Choroid plexus epithelial cell (primary cell): ENCODE results near the gene KRT77.
A peak's percentile ranks its signal among the peaks of the same experiment; 100 is the strongest.

Source experiments
- DNase-seq: peaks from one replicate; pipeline ENCODE4 v3.0.0-alpha.2; 2010; ENCODE audit warnings: low read depth
- H3K4me3 ChIP-seq: 2 replicates; pipeline ENCODE4 v1.5.1; 2011; ENCODE audit warnings: low read depth, mild to moderate bottlenecking, control low read depth, low read length, moderate library complexity
- TF ChIP-seq, protein P1 (sequence below): conservative IDR thresholded peaks from 2 replicates; pipeline ENCODE4 v1.5.1; 2011; ENCODE audit warnings: low read depth, mild to moderate bottlenecking, control low read depth, inconsistent platforms, low read length, moderate library complexity

Gene KRT77

DNA sequence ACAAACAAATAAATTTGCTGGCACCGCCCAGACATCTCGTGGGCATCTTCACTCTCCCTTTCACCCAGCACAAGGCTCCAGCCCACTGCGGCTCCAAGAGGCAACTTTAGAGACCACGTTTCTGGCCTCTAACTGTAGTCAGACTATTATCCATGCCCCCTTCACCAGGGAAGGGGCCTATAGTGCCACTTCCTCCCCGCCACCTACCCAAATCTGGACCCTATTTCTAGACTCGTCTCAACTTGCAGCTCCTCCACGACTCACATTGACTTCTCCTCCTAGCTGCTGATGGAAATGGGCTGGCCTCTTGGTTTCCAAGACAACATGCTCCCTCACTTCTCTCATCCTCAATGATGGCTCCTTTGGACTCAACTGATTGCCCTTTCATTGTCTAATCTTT, 35.4 kb downstream of the KRT77 start:
- no peak for DNase-seq
- H3K4me3 ChIP-seq = no peak overlapping the region
- TF ChIP-seq, protein P1, sequence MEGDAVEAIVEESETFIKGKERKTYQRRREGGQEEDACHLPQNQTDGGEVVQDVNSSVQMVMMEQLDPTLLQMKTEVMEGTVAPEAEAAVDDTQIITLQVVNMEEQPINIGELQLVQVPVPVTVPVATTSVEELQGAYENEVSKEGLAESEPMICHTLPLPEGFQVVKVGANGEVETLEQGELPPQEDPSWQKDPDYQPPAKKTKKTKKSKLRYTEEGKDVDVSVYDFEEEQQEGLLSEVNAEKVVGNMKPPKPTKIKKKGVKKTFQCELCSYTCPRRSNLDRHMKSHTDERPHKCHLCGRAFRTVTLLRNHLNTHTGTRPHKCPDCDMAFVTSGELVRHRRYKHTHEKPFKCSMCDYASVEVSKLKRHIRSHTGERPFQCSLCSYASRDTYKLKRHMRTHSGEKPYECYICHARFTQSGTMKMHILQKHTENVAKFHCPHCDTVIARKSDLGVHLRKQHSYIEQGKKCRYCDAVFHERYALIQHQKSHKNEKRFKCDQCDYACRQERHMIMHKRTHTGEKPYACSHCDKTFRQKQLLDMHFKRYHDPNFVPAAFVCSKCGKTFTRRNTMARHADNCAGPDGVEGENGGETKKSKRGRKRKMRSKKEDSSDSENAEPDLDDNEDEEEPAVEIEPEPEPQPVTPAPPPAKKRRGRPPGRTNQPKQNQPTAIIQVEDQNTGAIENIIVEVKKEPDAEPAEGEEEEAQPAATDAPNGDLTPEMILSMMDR = no peak

DNA sequence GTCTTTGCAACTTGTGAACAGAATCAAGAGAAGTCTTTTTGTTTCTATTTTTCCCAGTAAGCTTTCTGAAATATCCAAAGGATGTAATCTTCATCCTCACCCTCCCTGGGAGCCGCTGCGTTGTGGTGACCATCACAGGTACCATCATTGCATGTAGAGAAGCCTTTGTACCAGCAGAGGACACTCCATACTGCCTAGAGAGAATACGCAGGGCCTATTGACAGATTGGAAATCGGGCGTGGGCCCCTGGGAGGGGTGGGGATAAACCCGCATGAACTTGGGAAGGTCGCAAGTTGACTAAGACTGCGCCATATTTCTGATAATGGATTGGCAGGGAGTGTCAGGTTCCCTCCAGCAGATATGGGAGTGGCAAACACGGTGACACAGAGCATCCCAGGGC, 35.8 kb downstream of the KRT77 start:
- H3K4me3 ChIP-seq = no peak overlapping the region
- DNase-seq = peak; percentile 10
- TF ChIP-seq, protein P1 = peak; percentile 48

DNA sequence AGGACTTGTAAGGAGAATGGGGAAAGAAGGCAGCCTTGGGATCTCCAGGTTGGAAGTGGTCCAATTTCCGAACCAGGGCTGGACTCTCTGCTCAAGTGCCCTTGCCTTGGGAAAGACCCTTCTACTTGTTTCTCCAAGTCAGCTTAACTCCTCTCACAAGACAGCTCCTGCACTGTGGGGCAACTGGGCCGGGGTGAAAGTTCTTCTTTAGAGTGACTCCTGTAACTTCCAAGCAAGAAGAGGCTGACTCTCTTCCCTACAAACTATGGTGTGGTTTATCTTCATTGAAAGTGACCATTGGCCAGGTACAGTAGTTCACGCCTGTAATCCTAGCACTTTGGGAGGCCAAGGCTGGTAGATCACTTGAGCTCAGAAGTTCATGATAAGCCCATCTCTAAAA, 36.9 kb downstream of the KRT77 start:
- H3K4me3 ChIP-seq = no peak overlapping the region
- TF ChIP-seq, protein P1 = no peak
- no peak for DNase-seq

DNA sequence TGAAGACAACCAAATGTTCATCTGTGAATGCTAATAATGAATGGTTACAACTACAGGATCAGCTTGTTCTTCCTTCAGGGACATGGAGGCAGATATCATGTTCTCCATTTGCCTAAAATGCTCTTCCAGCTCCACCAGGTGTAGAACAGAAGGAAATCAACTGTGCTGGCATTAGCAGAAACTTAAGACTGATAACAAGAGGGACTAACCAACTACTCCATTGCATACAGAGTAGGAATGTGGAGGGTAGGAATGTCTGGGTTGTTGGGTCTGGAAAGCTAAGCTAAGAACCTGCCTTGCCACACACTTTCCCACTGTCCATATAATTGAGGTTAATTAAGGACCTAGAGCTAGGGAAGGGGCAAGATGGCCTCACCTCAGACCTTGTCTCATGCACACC, 39.9 kb downstream of the KRT77 start:
- TF ChIP-seq, protein P1 = no peak
- no peak for DNase-seq
- H3K4me3 ChIP-seq = no peak overlapping the region

DNA sequence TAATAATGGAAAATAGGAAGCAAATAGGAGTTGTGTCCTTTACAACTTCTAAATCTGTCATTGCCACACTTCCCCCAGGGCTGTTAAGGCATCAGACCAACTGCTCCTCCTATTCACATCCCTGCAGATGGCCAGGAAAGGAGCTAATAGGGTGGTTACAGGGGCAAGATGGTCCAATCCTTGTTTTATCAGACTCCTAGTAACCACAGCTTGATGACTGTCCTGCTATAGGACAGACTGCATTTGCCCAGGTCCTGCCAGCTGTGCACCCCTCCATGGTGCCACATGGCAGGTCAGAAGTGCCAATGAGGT, 40.5 kb downstream of the KRT77 start:
- no peak overlapping the region for H3K4me3 ChIP-seq
- no peak for DNase-seq
- TF ChIP-seq, protein P1 = no peak

DNA sequence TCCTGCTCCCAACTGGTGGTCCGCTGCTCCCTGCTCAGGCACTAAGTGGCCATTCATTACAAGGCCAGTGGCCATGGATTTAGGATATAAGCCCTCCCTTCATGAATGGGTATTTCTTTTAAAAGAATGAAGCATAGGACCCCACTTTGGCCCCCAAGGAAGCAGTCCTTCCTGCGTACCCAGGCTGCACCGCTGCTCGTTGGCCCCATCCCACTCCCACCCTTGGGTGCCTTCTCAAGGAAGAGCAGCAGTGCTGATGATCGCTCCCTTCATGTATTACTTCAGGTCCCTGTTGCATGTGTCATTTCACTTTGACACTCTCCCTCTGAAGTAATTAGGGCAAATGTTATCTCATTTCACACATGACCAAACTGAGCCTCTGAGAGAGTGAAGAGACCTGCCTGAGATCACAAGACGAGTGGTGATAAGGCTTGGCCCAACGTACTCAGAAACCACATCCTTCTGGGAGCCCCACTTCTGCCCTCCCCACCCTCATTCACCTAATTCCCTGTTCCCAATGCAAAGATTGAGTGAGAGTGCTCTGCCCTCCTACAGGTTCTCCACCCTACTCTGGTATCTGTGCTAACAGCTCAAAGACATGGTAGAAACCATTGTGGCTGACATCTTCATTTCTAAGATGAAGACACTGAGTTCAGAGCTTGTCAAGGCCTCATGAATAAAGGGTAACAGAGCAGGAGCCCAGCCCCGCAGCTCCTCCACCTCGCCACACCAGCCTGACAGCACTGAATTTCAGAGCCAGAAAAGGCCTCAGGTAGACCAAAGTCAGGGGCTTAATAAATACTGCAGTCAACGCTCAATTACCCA, 41.0 kb downstream of the KRT77 start:
- H3K4me3 ChIP-seq = no peak overlapping the region
- no peak for DNase-seq
- TF ChIP-seq, protein P1 = no peak

DNA sequence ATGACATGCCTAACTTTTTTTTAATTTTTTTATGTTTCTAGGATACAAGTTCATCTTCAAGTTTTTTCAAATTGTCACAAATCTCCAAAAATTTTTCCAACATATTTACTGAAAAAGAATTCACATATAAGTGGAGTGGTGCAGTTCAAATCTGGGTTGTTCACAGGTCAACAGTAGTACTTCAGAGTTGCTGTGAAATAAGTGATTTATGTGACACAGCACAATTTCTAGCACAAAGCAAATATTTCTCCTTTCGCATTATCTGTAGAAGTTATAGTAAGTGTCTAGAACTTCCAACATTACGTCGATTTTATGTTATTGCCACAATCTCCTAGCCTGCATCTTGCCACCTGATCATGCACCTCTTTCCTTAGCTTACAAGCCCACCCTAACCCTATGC, 41.7 kb downstream of the KRT77 start:
- TF ChIP-seq, protein P1 = no peak
- DNase-seq = no peak

More for the DNA sequence above, 41.7 kb downstream of the KRT77 start:
- no peak overlapping the region for H3K4me3 ChIP-seq
